NCI-H1930 (cell line): Measurements from ENCODE around the gene PDF.
"Not testable (repeated sequence)": the region's sequence is repeated elsewhere in the genome, so short reads cannot be mapped to it uniquely, and the experiment has no call there.

Experiments
- DNase-seq, 2 experiments: peaks; one replicate each; lab custom pipeline; 2025; lab: John Stamatoyannopoulos, UW

The PDF gene

GRCh38 chr16:69316595-69317034, 13.8 kb downstream of the PDF start:
- no peak for DNase-seq

GRCh38 chr16:69315486-69316311, 14.7 kb downstream of the PDF start:
- no peak for DNase-seq

DNA sequence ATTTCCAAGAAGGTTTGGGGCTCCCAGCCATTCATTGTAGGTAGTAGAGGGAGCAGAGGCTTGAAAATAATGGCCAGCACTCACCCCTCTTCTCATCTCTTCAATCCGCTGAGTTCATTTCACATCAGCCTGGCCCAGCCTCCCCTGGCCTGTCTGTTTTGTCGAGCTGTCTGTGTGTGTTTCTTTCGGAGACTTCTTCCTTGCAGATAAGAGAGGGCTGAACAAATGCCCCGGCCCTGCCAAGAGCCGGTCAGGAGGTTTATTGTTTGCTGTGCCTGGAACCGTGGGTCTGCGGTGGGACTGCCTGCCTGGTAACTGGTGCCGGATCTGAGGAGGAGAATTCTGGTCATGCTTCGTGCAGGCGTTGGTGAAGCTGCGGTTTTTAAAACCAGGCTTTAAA, 15.9 kb downstream of the PDF start:
- DNase-seq = no peak

DNA sequence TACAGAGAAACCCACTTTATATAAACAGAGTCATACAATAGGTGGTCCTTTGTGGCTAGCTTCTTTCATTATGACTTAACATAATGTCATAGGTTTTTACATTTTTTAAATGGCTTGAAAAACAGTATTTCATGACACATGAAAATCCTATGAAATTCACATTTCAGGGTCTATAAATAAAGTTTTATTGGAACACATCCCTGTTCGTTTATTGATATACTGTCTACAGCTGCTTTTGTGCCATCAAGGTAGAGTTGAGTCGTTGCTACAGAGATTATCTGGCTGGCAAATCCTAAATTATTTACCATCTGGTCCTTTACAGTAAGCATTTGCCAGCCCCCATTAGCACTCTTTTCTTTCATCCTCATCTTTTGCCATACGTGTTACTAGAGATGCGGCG, 16.9 kb downstream of the PDF start:
- no peak for DNase-seq

DNA sequence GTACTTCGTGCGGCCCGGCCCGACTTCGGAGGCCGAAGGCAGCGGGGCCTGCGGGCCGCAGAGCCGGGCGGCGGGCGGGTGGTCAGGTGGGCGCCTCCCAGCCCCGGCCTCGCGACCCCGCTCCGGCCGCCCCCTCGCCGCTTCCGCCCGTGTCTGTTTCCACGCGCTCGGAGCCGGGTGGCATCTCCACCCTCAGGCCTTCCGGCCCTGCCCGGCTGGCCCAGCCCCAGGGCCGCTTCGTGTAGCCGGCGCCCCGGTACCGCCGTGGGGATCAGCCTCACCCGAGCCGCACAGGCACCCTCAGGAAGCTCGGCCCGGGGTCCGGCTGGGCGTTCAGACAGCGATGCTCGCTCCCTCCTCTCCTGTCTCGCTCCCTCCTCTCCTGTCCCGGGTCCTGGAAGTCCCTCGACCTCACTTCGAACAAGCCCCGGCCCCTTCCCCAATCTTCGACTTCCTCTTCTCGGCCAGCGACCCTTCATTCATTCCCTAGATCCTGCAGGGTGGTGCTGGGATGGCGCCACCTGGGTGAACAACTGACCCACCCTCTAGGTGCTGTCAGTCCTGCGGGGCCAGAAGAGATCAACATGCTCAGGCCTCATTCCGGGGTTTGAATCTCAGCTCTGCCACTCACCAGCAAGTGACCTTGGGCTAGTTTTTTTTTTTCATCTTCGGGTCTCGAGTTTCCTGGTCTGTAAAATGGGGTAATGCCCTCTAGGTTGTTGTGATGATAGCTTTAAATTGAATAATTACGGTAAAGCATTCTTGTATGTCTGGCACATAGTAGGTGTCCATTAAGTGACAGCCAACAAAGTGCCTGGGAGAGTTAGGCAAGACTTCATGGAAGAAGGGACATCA, 18.6 kb downstream of the PDF start:
- peak in 1 of 2 experiments; percentile 13 for DNase-seq

DNA sequence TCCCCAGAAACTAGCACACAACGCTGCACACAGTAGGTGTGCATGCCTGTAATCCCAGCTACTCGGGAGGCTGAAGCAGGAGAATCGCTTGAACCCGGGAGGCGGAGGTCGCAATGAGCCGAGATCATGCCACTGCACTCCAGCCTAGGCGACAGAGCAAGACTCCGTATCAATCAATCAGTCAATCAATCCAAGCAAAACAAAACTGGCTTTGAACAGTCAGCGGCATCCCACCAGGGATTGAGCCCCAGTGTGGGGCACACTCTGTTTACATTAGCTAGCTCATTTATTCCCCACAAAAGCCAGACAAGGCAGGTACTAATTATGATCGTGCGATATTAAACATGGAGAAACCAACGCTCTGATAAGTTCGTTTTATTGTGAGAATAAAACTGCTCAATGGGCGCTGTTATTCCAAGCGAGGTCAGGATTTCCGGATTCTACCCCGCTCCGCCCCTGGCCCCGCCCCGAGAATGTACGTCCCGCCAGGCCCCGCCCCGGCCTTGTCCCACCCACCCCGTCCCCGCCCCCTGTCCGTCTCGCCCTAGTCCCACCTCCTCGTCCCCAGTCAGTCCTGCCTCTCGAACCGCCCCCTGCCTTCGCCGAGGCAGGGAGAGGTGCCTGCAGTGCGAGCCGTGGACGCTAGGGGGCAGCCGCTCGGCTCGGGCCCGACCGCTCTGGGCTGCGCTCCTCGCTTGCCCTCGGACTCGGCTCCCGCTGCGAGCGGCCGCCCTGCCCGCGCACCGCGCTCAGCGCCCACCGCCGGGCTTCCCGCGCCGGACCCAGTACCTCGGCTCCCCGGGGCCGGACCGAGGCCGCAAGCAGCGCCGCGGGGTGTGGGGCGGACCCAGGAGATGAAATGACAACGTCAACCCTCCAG, 19.5 kb downstream of the PDF start, which contains the start of gene VPS4A:
TSS of gene VPS4A (plus strand) at position 698 of the 880 bp plus-strand sequence. CDS start at position 860, 162 bp downstream.
- DNase-seq = peak; percentile 84 to 85

- DNase-seq = no peak
Measured at GRCh38 chr16:69309316-69309715, 21.1 kb downstream of the PDF start.

DNA sequence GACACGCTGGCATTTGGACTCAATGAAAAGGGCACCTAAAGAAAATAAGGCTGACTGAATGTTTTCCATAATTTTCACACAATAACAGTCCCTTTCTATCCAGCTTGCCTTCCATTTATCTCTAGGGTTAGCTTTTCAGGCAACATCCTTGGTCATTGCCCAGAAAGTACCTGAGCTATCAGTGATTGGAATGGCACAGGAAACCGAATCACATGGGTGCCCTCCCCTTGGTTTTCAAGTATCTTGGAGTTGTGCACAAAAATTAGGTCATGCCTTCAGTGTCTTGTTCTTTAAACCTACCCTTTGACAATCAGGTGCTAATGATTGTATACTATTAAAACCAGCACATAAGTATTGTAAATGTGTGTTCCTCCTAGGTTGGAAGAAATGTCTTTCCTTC, 22.5 kb downstream of the PDF start:
- no peak for DNase-seq

DNA sequence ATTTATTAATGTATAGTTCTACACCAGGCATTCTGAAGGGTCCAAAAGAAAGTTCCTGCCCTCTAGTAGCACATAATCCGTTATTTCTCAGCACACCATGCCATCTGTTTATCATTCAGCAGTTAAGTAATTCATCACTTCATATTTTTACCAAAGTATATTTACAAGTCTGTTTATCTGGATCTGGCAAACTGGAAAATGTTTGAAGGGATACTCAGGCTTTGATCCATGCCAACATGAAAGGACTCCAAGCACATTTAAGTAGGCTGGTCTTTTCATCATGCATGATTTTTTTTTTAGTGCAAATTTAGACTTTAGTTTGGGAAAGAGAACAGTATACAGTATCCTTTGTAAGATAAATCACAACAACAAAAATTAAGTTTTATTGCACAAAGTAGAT, 23.3 kb downstream of the PDF start:
- no peak for DNase-seq

DNA sequence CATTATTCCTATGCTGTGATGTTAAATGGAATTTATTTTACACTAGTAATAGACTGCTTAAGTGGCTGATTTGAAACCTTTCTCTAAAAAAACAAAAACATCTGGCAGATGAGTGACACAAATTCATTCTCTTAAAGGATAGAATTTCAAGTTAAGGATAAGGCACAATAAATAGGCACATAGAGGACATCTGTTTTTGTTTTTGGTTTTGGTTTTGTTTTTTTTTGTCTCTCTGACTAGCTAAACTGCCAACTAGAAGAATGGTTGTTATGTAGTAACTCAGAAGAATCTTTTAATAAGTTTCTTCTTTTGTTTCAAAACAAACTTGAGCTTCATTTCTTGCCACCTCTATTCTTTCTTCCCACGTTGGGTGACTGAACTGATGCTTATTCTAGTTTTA, 24.4 kb downstream of the PDF start:
- no peak for DNase-seq

- no peak for DNase-seq
Measured at GRCh38 chr16:69302301-69302700, 28.1 kb downstream of the PDF start.

DNA sequence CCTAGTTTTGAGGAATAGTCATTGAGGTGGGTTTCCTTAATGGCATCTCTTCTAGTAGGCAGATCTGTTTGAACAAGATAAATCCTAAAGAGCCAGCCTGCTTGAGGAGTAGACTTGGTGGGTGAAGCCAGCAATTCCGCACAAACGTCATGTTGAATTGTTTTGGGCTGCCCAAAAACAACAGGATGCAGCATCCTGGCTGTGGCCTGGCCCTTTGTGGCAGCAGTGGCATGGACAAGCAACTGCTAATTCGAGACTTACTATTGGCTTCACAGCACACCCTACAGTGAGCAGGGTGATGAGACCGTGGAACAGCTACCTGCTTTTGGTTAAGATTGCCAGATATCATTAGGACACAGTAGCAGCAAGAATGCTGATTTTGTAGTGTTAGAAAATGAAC, 28.5 kb downstream of the PDF start:
- no peak for DNase-seq

DNA sequence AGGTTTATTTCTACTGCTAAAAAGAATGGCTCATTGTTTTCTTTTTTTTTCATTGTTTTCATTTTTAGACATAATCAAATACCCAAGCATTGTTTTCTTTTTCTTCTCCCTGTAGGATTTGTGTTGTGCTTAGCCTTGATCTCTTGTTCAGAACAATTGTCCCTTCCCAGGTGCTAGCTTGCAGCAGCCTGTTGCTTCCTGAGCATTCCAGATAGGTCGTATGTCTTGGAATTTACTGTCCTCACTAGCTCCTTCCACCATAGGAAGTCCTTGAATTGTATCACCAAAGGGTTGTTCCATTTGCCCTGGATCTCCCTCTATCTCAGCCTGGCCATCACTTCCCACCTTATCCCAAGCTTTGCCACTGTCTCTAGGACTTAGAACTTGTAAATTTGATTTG, 29.2 kb downstream of the PDF start:
- DNase-seq = no peak

GRCh38 chr16:69298261-69298660, 32.1 kb downstream of the PDF start:
- DNase-seq = no peak

DNA sequence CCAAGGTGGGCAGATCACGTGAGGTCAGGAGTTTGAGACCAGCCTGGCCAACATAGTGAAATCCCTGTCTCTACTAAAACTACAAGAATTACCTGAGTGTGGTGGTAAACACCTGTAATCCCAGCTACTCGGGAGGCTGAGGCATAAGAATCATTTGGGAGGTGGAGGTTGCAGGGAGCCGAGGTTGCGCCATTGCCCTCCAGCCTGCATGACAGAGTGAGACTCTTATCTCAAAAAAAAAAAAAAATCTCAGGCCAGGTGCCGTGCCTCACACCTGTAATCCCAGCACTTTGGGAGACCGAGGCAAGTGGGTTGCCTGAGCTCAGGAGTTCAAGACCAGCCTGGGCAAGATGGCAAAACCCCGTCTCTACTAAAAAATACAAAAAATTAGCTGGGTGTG, 33.6 kb downstream of the PDF start:
- not testable (repeated sequence) for DNase-seq

DNA sequence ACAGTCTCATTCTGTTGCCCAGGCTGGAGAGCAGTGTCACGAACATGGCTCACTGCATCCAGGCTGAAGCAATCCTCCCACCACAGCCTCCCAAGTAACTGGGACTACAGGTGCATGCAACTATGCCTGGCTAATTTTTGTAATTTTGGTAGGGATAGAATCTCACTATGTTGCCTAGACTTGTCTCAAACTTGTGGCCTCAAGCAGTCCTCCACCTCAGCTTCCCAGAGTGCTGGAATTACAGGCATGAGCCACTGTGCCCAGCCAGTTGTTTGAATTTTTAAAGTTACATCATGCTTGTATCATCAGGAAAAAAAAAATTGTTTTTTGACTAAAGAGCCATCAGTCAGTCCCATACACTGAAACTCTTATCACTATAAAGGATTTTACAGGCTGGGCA, 36.3 kb downstream of the PDF start:
- DNase-seq = no peak

GRCh38 chr16:69293401-69293800, 37.0 kb downstream of the PDF start:
- no peak for DNase-seq

- DNase-seq = not testable (repeated sequence)
Measured at GRCh38 chr16:69291657-69292056, 38.7 kb downstream of the PDF start.

- DNase-seq = peak in 1 of 2 experiments; percentile 22
Measured at GRCh38 chr16:69286941-69287713, 43.3 kb downstream of the PDF start.

DNA sequence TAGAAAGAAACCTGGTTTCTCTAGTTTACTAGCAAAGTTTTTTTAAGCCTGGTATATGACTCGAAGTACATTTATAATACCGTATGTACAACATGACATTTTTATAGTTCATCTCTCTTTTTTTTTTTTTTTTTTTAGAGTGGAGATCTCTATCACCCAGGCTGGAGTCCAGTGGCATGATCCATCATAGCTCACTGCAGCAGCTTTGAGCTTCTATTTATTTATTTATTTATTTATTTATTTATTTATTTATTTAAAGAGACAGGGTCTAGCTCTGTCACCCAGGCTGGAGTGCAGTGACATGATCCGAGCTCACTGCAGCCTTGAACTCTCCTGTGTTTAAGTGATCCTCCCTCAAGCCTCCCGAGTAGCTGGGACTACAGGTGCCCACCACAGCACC, 45.1 kb downstream of the PDF start:
- no peak for DNase-seq

- no peak for DNase-seq
Measured at GRCh38 chr16:69283851-69284250, 46.5 kb downstream of the PDF start.
